B cell (primary cell): ENCODE data around the gene GNA14. TPM values are rescaled to one million over a fixed set of nuclear protein-coding genes. Genes with fewer than 3 reads are reported as not detected.

Source experiments
- ATAC-seq: fragments of 200-7000 bp; cut with Tn5 transposase; one replicate; pipeline ENCODE4 v1.10.0; 2021; ENCODE audit warnings: low read depth, mild to moderate bottlenecking, moderate number of reproducible peaks, moderate library complexity
- CTCF ChIA-PET: fragments of 350-600 bp; sonication (Branson Sonifier 250); formaldehyde crosslinking; loops from one replicate; lab custom pipeline; 2021; ENCODE audit warnings: antibody characterized with exemption, inconsistent platforms; lab: Charles Lee
- POLR2A ChIA-PET: fragments of 350-600 bp; sonication (Branson Sonifier 250); formaldehyde crosslinking; loops from one replicate; lab custom pipeline; 2021; ENCODE audit warnings: antibody characterized with exemption; lab: Charles Lee
- DNase-seq: peaks from one replicate; pipeline ENCODE4 v3.0.0; 2013
- H2AFZ ChIP-seq: 2 replicates; pipeline ENCODE4 v1.6.1; 2012; ENCODE audit warnings: mild to moderate bottlenecking, low read depth, low read length; ENCODE audit not compliant: insufficient read depth, poor library complexity, severe bottlenecking
- H3K27ac ChIP-seq, 2 donors: 1 replicate in 1 of 2; 2 replicates in 1 of 2; pipeline ENCODE4 v1.5.1; 2012 to 2013; ENCODE audit warnings: low read length in 2 of 2, mild to moderate bottlenecking in 2 of 2, moderate library complexity in 1 of 2
- H3K27me3 ChIP-seq, 4 experiments: fragments of 200-600 bp in 1 of 4; sonication (generic) in 1 of 4; replicated peaks in 1 of 4; 1 replicate in 2 of 4; 2 replicates in 2 of 4; pipeline versions ENCODE4 v1.6.1 to v1.7.0; 2013 to 2016; ENCODE audit warnings: low read length in 3 of 4, mild to moderate bottlenecking in 2 of 4, mixed read lengths in 1 of 4, moderate library complexity in 1 of 4; ENCODE audit not compliant: insufficient read depth in 4 of 4, control insufficient read depth in 3 of 4; ENCODE audit errors: control extremely low read depth in 1 of 4
- H3K36me3 ChIP-seq, 2 experiments: replicated peaks in 1 of 2; 1 replicate in 1 of 2; 2 replicates in 1 of 2; pipeline versions ENCODE4 v1.6.1 to v1.7.1; 2013; ENCODE audit warnings: low read length in 1 of 2; ENCODE audit not compliant: insufficient read depth in 2 of 2, control insufficient read depth in 1 of 2; ENCODE audit errors: control extremely low read depth in 1 of 2, extremely low read depth in 1 of 2
- H3K4me1 ChIP-seq, 2 donors: fragments of 200-600 bp in 1 of 2; sonication (generic) in 1 of 2; 1 replicate in 1 of 2; 2 replicates in 1 of 2; pipeline versions ENCODE4 v1.5.1 to v1.6.1; 2013 to 2017; ENCODE audit warnings: low read length in 2 of 2; ENCODE audit not compliant: control insufficient read depth in 2 of 2, insufficient read depth in 2 of 2
- H3K4me2 ChIP-seq: replicated peaks from 2 replicates; pipeline ENCODE3; 2012; ENCODE audit warnings: mild to moderate bottlenecking, low read depth, low read length; ENCODE audit not compliant: poor library complexity, severe bottlenecking
- H3K4me3 ChIP-seq, 5 experiments: fragments of 200-600 bp in 1 of 5; sonication (generic) in 1 of 5; 1 replicate in 3 of 5; 2 replicates in 2 of 5; pipeline versions ENCODE4 v1.5.1 to v1.7.0; 2011 to 2016; ENCODE audit warnings: low read length in 4 of 5, mild to moderate bottlenecking in 4 of 5, low read depth in 2 of 5, control low read depth in 1 of 5, moderate library complexity in 1 of 5; ENCODE audit not compliant: insufficient read depth in 1 of 5; ENCODE audit errors: control extremely low read depth in 1 of 5, extremely low read depth in 1 of 5
- H3K79me2 ChIP-seq: fragments of 200-600 bp; sonication (generic); one replicate; pipeline ENCODE4 v1.6.0; 2016; ENCODE audit warnings: low read length; ENCODE audit not compliant: control insufficient read depth, insufficient read depth
- H3K9ac ChIP-seq: fragments of 200-600 bp; sonication (generic); 2 replicates; pipeline ENCODE4 v1.6.1; 2017; ENCODE audit warnings: mild to moderate bottlenecking, low read length, moderate library complexity
- H3K9me3 ChIP-seq, 3 donors: one replicate each; pipeline versions ENCODE4 v1.6.1 to v1.7.1; 2013; ENCODE audit warnings: low read length in 2 of 3; ENCODE audit not compliant: control insufficient read depth in 2 of 3, insufficient read depth in 1 of 3; ENCODE audit errors: control extremely low read depth in 1 of 3
- H4K20me1 ChIP-seq: 2 replicates; pipeline ENCODE4 v1.6.0; 2012; ENCODE audit warnings: mild to moderate bottlenecking, low read length; ENCODE audit not compliant: insufficient read depth, control insufficient read depth, poor library complexity, severe bottlenecking
- H3K27ac Mint-ChIP-seq: one replicate; pipeline ENCODE4 v1.8.0; 2021; ENCODE audit warnings: mixed read lengths
- H3K27me3 Mint-ChIP-seq: one replicate; pipeline ENCODE4 v1.8.0; 2021; ENCODE audit warnings: mixed read lengths
- H3K4me1 Mint-ChIP-seq: one replicate; pipeline ENCODE4 v1.8.0; 2021; ENCODE audit warnings: mixed read lengths
- H3K4me3 Mint-ChIP-seq: one replicate; pipeline ENCODE4 v1.8.0; 2021; ENCODE audit warnings: mixed read lengths
- H3K9me3 Mint-ChIP-seq: one replicate; pipeline ENCODE4 v1.8.0; 2022; ENCODE audit warnings: mixed read lengths; ENCODE audit not compliant: insufficient read depth
- CTCF ChIP-seq: fragments of 200-600 bp; IDR thresholded peaks from one replicate; pipeline ENCODE4 v1.8.0; 2022; ENCODE audit warnings: antibody characterized with exemption, mild to moderate bottlenecking
- EZH2 ChIP-seq: IDR thresholded peaks from 2 replicates; pipeline ENCODE4 v1.6.1; 2012; ENCODE audit warnings: borderline replicate concordance, low read depth, mild to moderate bottlenecking, moderate library complexity, low read length; ENCODE audit not compliant: insufficient read depth, poor library complexity, severe bottlenecking
- WGBS: methylation state at CpG from one replicate; pipeline ENCODE4 v1.1.5; 2013; ENCODE audit warnings: missing lambda C conversion rate; ENCODE audit not compliant: insufficient coverage; 5-methylcytosine and 5-hydroxymethylcytosine counted together
- intact Hi-C: fragments of 100-400 bp; cut with micrococcal nuclease; formaldehyde crosslinking; loops from one replicate; pipeline ENCODE4 v1.10.0; 2022
- polyA plus RNA-seq: library from polyadenylated mRNA; depleted of rRNA; stranded (reverse); fragments of >200 nt; gene quantifications from 2 replicates; pipeline ENCODE4 v1.2.3, GENCODE V29; 2012
- total RNA-seq, 2 donors: library from RNA; stranded (reverse); fragments of 120-200 nt in 1 of 2; gene quantifications; 1 replicate in 1 of 2; 2 replicates in 1 of 2; pipeline versions ENCODE4 v1.2.3 to v1.2.4, GENCODE V29; 2013 to 2022

Gene GNA14
- total and polyA plus RNA-seq, 2 donors (not counting 1 experiment from before 2014, with no cell fraction given): not detected

- POLR2A ChIA-PET: no interaction called here
- no peak overlapping the region for H3K4me2 ChIP-seq
Observed at GRCh38 chr9:77589046-77589795, 58.9 kb downstream of the GNA14 start.

More at GRCh38 chr9:77589046-77589795, 58.9 kb downstream of the GNA14 start:
- WGBS: 96% methylated on average over 3 of the region's 6 CpGs
- no peaks in the 10 kb centered on the region for H4K20me1 ChIP-seq
- H3K4me1 ChIP-seq: no peaks in the 10 kb centered on the region
- DNase-seq: no peak
- no peak overlapping the region for H3K9ac ChIP-seq
- no peaks in the 10 kb centered on the region for H3K27me3 ChIP-seq
- H3K4me3 ChIP-seq: no peak overlapping the region
- TF ChIP-seq EZH2 (no peak), CTCF (no peak)
- no peaks in the 10 kb centered on the region for H3K79me2 ChIP-seq
- no peaks in the 10 kb centered on the region for H3K9me3 Mint-ChIP-seq
- intact Hi-C loops: no loop called here
- H3K36me3 ChIP-seq: no peaks in the 10 kb centered on the region
- no peak overlapping the region for H2AFZ ChIP-seq
- no peak overlapping the region for H3K4me3 Mint-ChIP-seq
- no peak overlapping the region for H3K27ac Mint-ChIP-seq
- CTCF ChIA-PET: no interaction called here
- no peaks in the 10 kb centered on the region for H3K9me3 ChIP-seq
- H3K27ac ChIP-seq: no peak overlapping the region
- ATAC-seq: no peak
- no peaks in the 10 kb centered on the region for H3K4me1 Mint-ChIP-seq
- H3K27me3 Mint-ChIP-seq: peaks cover 8% of the 10 kb centered on the region
